ENCODE results near the gene PKN1. TPM values are rescaled to one million over a fixed set of nuclear protein-coding genes. Genes with fewer than 3 reads are reported as not detected.
"Not testable (repeated sequence)": the region's sequence is repeated elsewhere in the genome, so short reads cannot be mapped to it uniquely, and the experiment has no call there.

The PKN1 gene
- total RNA-seq, 2 donors from 2014 or later, result 140 to 160 TPM

DNA sequence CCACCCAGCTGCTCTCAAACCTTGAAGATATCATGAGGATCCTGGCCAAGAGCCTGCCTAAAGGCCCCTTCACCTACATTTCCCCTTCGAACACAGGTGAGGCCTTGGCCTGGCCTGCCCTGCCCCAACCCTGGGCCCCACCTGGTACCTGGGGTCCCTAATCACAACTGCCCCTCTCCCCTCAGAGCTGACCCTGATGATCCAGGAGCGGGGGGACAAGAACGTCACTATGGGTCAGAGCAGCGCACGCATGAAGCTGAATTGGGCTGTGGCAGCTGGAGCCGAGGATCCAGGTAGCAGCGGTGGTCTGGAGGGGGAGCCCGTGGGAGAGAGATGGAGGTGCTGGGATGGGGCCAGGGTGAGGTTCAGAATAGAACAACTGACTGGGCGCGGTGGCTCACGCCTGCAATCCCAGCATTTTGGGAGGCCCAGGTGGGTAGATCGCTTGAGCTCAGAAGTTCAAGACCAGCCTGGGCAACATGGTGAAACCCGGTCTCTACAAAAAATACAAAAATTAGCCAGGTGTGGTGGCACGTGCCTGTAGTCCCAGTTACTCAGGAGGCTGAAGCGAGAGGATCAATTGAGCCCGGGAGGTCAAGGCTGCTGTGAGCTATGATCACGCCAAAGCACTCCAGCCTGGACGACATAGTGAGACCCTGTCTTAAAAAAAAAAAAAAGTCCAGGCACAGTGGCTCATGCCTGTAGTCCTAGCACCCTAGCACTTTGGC is 31.5 kb upstream of the PKN1 start:
- no peak for ATAC-seq
- no peak for DNase-seq (ENCODE audit: low spot score)
- Mint-ChIP-seq H3K27me3 (no peaks in the 10 kb centered on the region), H3K36me3 (peaks cover 11% of the 10 kb centered on the region), H3K4me1 (ENCODE audit: low read depth in 2 of 2) (peaks cover 10 to 25% of the 10 kb centered on the region in 2 donors), H3K9me3 (no peaks in the 10 kb centered on the region), H3K27ac (peak overlapping the region; percentile 8 to 79), H3K4me3 (no peak overlapping the region)

DNA sequence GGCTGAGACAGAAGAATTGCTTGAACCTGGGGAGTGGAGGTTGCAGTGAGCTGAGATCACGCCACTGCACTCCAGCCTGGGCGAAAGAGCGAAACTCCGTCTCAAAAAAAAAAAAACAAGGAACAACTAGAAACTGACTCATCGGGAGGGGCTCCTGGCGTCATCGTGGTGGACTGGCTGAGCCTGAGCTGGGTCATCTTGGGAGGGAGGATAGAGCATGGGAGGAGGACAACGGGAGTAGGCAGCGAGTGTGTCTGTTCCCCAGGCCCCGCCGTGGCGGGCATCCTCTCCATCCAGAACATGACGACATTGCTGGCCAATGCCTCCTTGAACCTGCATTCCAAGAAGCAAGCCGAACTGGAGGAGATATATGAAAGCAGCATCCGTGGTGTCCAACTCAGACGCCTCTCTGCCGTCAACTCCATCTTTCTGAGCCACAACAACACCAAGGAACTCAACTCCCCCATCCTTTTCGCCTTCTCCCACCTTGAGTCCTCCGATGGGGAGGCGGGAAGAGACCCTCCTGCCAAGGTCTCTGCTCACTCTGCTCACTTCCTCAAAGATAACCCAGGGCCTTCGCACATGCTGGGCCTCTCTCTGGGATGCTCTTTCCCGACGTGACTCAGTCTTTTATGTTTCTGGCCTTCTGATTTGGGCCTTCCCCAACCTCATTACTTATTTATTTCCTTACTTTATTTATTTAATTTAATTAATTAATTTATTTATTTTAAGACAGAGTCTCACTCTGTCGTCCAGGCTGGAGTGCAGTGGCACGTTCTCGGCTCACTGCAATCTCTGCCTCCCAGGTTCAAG is 30.6 kb upstream of the PKN1 start:
- Mint-ChIP-seq H3K4me1 (ENCODE audit: low read depth in 2 of 2) (peaks cover 10 to 26% of the 10 kb centered on the region in 2 donors), H3K36me3 (peaks cover 6% of the 10 kb centered on the region), H3K27me3 (no peaks in the 10 kb centered on the region), H3K9me3 (no peaks in the 10 kb centered on the region), H3K4me3 (no peak overlapping the region), H3K27ac (peak overlapping the region; percentile 8 to 79)
- DNase-seq (ENCODE audit: low spot score), result no peak
- no peak for ATAC-seq

DNA sequence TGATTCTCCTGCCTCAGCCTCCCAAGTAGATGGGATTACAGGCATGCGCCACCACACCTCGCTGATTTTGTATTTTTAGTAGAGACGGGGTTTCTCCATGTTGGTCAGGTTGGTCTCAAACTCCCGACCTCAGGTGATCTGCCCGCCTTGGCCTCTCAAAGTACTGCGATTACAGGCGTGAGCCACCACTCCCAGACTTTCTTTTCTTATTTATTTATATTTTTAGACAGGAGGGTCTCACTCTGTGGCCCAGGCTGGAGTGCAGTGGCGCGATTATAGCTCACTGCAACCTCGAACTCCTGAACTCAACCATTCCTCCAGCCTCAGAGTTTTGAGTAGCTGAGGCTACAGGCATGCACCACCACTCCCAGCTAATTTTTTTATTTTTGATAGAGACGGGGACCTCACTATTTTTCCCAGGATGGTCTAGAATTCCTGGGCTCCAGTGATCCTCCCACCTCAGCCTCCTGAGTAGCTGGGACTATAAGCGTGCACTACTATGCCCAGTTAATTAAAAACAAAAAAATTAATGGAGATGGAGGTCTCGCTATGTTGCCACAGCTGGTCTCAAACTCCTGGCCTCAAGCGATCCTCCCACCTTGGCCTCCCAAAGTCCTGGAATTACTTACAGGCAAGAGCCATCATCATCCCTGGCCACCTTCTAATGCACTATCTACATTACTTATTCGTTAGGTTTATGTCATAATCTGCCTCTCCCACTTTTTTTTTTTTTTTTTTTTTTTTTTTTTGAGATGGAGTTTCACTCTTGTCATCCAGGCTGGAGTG is 29.8 kb upstream of the PKN1 start:
- not testable (repeated sequence) for H3K4me3 Mint-ChIP-seq; ATAC-seq; H3K9me3 Mint-ChIP-seq; DNase-seq (ENCODE audit: low spot score); H3K36me3 Mint-ChIP-seq; H3K27me3 Mint-ChIP-seq; H3K27ac Mint-ChIP-seq
- H3K4me1 Mint-ChIP-seq (ENCODE audit: low read depth in 2 of 2), result peaks cover 8 to 25% of the 10 kb centered on the region in 2 donors

DNA sequence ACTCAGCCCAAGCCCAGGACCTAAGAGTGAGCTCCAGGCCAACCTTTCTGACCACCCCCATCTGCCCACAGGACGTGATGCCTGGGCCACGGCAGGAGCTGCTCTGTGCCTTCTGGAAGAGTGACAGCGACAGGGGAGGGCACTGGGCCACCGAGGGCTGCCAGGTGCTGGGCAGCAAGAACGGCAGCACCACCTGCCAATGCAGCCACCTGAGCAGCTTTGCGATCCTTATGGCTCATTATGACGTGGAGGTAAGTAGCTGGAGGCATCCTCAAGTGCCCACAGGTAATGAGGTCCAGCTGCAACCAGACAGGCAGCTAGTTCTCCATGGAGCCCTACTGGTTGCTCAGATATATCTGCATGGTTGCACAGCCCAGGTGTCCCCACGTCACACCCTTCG is 28.8 kb upstream of the PKN1 start:
- H3K36me3 Mint-ChIP-seq, result peaks cover 5% of the 10 kb centered on the region
- ATAC-seq (no peak), DNase-seq (ENCODE audit: low spot score) (no peak)
- H3K4me1 Mint-ChIP-seq (ENCODE audit: low read depth in 2 of 2), result peaks cover 12 to 28% of the 10 kb centered on the region in 2 donors
- H3K27me3 Mint-ChIP-seq, result no peaks in the 10 kb centered on the region
- H3K27ac Mint-ChIP-seq, result peak overlapping the region; percentile 46 to 58
- no peak overlapping the region for H3K4me3 Mint-ChIP-seq
- H3K9me3 Mint-ChIP-seq, result no peaks in the 10 kb centered on the region

DNA sequence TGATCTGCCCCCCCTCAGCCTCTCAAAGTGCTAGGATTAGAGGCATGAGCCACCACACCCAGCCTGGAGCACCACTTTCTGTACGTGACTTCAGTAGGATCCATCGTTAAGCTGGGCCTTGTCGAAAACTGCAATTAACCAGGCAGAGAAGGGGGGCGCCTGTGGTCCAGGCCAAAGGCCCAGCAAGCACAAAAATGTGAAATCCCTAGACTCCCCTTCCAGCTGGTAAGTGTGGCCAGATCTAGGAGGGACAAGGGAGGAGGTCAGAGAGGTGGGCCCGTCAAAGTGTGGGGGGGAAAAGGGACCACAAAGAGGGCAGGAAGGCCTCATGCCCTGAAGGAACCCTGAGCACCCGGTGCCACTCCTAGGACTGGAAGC is 27.7 kb upstream of the PKN1 start:
- peak overlapping the region; percentile 58 to 68 for H3K27ac Mint-ChIP-seq
- DNase-seq (ENCODE audit: low spot score) (no peak), ATAC-seq (no peak)
- no peaks in the 10 kb centered on the region for H3K9me3 Mint-ChIP-seq
- peaks cover 12 to 35% of the 10 kb centered on the region in 2 donors for H3K4me1 Mint-ChIP-seq (ENCODE audit: low read depth in 2 of 2)
- H3K27me3 Mint-ChIP-seq, result no peaks in the 10 kb centered on the region
- H3K36me3 Mint-ChIP-seq, result peaks cover 5% of the 10 kb centered on the region
- H3K4me3 Mint-ChIP-seq, result no peak overlapping the region

GRCh38 chr19:14405758-14406644 is 27.1 kb upstream of the PKN1 start:
- Mint-ChIP-seq H3K9me3 (no peaks in the 10 kb centered on the region), H3K4me3 (no peak overlapping the region), H3K4me1 (ENCODE audit: low read depth in 2 of 2) (peaks cover 15 to 38% of the 10 kb centered on the region in 2 donors), H3K36me3 (peaks cover 5% of the 10 kb centered on the region), H3K27me3 (no peaks in the 10 kb centered on the region), H3K27ac (peak overlapping the region; percentile 68 to 80)
- DNase-seq (ENCODE audit: low spot score) (peak; percentile 91), ATAC-seq (peak; percentile 83 to 89)

GRCh38 chr19:14406645-14407401 is 26.3 kb upstream of the PKN1 start:
- ATAC-seq (no peak), DNase-seq (ENCODE audit: low spot score) (no peak)
- Mint-ChIP-seq H3K36me3 (peaks cover 5% of the 10 kb centered on the region), H3K27me3 (no peaks in the 10 kb centered on the region), H3K9me3 (no peaks in the 10 kb centered on the region), H3K4me3 (no peak overlapping the region), H3K27ac (peak overlapping the region; percentile 68 to 80), H3K4me1 (ENCODE audit: low read depth in 2 of 2) (peaks cover 23 to 46% of the 10 kb centered on the region in 2 donors)

- peaks cover 5% of the 10 kb centered on the region for H3K36me3 Mint-ChIP-seq
- no peak for DNase-seq (ENCODE audit: low spot score)
- H3K9me3 Mint-ChIP-seq, result no peaks in the 10 kb centered on the region
- ATAC-seq, result no peak
- H3K27me3 Mint-ChIP-seq, result no peaks in the 10 kb centered on the region
- peak overlapping the region; percentile 78 to 80 for H3K27ac Mint-ChIP-seq
- H3K4me1 Mint-ChIP-seq (ENCODE audit: low read depth in 2 of 2), result peaks cover 25 to 49% of the 10 kb centered on the region in 2 donors
- H3K4me3 Mint-ChIP-seq, result no peak overlapping the region
These were observed 25.3 kb upstream of the PKN1 start for GRCh38 chr19:14407605-14408484.

DNA sequence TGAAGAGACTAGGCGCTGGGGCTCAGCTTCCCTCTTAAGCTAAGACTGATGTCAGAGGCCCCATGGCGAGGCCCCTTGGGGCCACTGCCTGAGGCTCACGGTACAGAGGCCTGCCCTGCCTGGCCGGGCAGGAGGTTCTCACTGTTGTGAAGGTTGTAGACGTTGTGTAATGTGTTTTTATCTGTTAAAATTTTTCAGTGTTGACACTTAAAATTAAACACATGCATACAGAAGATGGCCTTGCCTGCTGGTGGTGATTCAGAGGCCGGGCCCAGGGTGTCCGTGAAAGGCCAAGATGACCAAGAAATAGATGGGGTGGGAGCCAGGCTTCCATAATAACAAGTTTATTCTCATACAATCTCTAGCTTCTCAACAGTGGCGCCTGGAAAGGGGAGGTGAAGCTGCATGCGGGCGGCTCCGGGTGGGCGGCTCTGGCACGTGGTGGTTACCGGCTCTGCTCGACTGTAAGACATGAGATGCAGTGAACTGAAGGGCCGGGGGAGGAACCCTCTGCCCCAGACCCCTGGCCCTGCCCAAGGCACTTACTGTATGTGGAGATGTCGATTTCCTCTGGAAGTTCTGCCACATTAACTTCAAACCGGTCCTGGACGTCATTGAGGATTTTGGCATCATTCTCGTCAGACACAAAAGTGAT is 24.5 kb upstream of the PKN1 start:
- no peaks in the 10 kb centered on the region for H3K27me3 Mint-ChIP-seq
- no peaks in the 10 kb centered on the region for H3K9me3 Mint-ChIP-seq
- peaks cover 33 to 55% of the 10 kb centered on the region in 2 donors for H3K4me1 Mint-ChIP-seq (ENCODE audit: low read depth in 2 of 2)
- H3K36me3 Mint-ChIP-seq, result peaks cover 5% of the 10 kb centered on the region
- H3K27ac Mint-ChIP-seq, result peak overlapping the region; percentile 78 to 80
- ATAC-seq, result no peak
- no peak overlapping the region for H3K4me3 Mint-ChIP-seq
- DNase-seq (ENCODE audit: low spot score), result no peak

DNA sequence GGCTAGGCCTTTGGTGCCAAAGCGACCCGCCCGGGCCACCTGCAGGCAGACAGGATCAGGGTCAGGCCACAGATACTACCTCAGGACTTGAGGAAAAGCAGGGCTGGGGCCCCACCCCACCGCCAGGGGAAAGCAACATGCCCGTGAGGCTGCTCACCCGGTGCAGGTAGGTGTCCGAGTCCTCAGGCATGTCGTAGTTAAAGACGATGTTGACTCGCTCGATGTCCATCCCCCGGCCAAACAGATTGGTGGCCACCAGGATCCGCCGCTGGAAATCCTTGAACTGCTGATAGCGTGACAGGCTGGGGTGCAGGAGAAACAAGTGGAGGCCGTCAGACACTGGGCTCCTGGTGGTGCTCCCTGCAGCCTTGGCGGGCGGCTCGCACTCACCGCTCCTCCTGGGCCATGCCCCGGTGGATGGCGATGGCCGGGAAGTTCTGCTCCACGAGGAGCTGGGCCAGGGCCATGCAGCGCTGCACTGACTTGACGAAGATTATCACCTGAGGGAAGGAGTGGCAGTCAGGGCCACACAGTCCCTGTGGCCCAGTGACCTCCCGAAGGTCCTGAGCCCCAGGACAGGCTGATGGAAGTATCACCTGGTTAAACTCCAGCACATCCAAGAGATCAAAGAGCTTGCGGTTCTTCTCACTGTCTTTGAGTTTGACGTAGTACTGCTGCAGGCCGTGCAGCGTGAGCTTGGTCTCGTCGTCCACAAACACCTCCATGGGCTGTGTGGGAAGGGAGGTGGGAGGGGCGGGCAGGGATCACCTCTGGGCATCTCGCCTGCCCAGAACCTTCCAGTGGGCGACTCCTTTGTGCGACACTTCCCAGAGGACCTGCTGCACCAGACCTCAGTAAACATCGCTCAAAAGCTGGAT is 23.7 kb upstream of the PKN1 start:
- no peaks in the 10 kb centered on the region for H3K9me3 Mint-ChIP-seq
- ATAC-seq (no peak), DNase-seq (ENCODE audit: low spot score) (no peak)
- H3K36me3 Mint-ChIP-seq, result peaks cover 5% of the 10 kb centered on the region
- H3K27me3 Mint-ChIP-seq, result no peaks in the 10 kb centered on the region
- H3K4me1 Mint-ChIP-seq (ENCODE audit: low read depth in 2 of 2), result peaks cover 33 to 57% of the 10 kb centered on the region in 2 donors
- peak overlapping the region; percentile 73 to 78 for H3K27ac Mint-ChIP-seq
- H3K4me3 Mint-ChIP-seq, result peak overlapping the region; percentile 58

All from natural killer cell treated with Interleukin-12 subunit alpha and Interleukin-12 subunit beta and Interleukin-15 and Interleukin-18, amount 100 ng/mL, for 72 hours (primary cell).